ENCODE data around the gene P2RY11. TPM values are rescaled to one million over a fixed set of nuclear protein-coding genes. Genes with fewer than 3 reads are reported as not detected.

Gene P2RY11
- total and polyA plus RNA-seq, 12 donors: 0.77 to 21.5 (median 6.5) TPM

GRCh38 chr19:10110076-10110971 lies 1.2 kb upstream of the P2RY11 start:
- no peak overlapping the region for H3K27ac ChIP-seq
- no peak for DNase-seq
- no peak overlapping the region for H3K4me3 ChIP-seq
- no peaks in the 10 kb centered on the region for H3K9me3 ChIP-seq (replicated peaks in 1 of 3)
- H3K36me3 ChIP-seq (replicated peaks in 1 of 2): peaks cover 0 to 57% of the 10 kb centered on the region in 2 donors
- H3K4me1 ChIP-seq (replicated peaks in 1 of 2): peaks cover 8 to 15% of the 10 kb centered on the region in 2 donors
- WGBS, 4 donors: 86 to 88% (median 87%) methylated on average over 28 to 44 of the region's 44 CpGs
- no peak for TF ChIP-seq POLR2A (IDR thresholded peaks at IDR 0.05)
- TF ChIP-seq, protein P1, sequence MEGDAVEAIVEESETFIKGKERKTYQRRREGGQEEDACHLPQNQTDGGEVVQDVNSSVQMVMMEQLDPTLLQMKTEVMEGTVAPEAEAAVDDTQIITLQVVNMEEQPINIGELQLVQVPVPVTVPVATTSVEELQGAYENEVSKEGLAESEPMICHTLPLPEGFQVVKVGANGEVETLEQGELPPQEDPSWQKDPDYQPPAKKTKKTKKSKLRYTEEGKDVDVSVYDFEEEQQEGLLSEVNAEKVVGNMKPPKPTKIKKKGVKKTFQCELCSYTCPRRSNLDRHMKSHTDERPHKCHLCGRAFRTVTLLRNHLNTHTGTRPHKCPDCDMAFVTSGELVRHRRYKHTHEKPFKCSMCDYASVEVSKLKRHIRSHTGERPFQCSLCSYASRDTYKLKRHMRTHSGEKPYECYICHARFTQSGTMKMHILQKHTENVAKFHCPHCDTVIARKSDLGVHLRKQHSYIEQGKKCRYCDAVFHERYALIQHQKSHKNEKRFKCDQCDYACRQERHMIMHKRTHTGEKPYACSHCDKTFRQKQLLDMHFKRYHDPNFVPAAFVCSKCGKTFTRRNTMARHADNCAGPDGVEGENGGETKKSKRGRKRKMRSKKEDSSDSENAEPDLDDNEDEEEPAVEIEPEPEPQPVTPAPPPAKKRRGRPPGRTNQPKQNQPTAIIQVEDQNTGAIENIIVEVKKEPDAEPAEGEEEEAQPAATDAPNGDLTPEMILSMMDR (IDR thresholded peaks at IDR 0.05): no peak
- intact Hi-C loops (cut with DNase I): loop anchor here (10.0 kb wide), 2 partner anchors 134 to 176 kb away; partner anchors contain the start of gene OLFM2 (in 1 of the 2)
- H3K27me3 ChIP-seq: no peaks in the 10 kb centered on the region

DNA sequence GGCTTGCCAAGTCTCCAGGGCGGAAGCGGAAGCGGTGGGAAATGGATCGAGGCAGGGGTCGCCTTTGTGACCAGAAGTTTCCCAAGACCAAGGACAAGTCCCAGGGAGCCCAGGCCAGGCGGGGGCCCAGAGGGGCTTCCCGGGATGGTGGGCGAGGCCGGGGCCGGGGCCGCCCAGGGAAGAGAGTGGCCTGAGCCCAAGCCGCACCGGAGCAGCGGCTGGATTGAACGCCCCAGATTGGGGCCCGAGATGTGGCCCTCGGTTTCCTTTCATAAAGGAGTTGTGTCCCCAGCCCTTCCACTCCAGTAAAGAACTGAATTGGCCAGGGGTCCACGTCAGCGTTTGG lies 548 bp upstream of the P2RY11 start:
- TF ChIP-seq, protein P1 (IDR thresholded peaks at IDR 0.05): no peak
- TF ChIP-seq POLR2A (IDR thresholded peaks at IDR 0.05): no peak
- WGBS, 4 donors: 86 to 96% (median 90%) methylated on average over 5 to 19 of the region's 19 CpGs
- peaks cover 8 to 10% of the 10 kb centered on the region in 2 donors for H3K4me1 ChIP-seq (replicated peaks in 1 of 2)
- H3K4me3 ChIP-seq: no peak overlapping the region
- intact Hi-C loops (cut with DNase I): loop anchor here (10.0 kb wide), 2 partner anchors 134 to 176 kb away; partner anchors contain the start of gene OLFM2 (in 1 of the 2)
- H3K27me3 ChIP-seq: no peaks in the 10 kb centered on the region
- peaks cover 0 to 64% of the 10 kb centered on the region in 2 donors for H3K36me3 ChIP-seq (replicated peaks in 1 of 2)
- DNase-seq: no peak
- H3K27ac ChIP-seq: peak overlapping the region in 1 of 5 donors; percentile 42
- H3K9me3 ChIP-seq (replicated peaks in 1 of 3): no peaks in the 10 kb centered on the region

DNA sequence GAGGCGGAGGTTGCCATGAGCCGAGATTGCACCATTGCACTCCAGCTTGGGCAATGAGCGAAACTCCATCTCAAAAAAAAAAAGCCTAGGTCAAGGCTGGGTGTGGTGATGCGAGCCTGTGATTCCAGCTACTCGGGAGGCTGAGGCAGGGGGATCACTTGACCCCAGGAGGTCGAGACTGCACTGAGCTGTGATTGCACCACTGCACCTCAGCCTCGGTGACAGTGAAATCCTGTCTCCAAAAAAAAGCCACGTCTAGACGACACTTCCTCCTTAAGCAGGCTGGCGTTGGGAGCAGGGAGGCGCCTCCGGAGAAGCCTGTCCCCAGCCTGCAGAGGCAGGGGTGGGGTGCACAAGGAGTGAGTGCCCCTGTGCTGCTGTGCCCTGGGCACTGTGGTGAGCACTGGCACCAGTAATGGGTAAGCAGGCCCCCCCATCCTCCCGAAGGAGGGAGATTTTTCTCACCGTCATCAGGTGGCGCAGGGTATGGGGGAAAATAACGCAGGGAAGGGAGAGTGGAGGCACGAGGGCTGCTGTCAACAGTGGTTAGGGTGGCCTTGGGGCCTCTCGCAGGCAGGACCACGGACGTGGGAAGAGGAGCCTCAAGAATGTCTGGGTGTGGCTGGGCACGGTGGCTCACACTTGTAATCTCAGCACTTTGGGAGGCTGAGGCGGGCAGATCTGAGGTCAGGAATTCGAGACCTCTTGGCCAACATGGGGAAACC lies 706 bp downstream of the P2RY11 start:
- Histone ChIP-seq H3K9me3 (replicated peaks in 1 of 3) (no peaks in the 10 kb centered on the region), H3K4me3 (no peak overlapping the region), H3K36me3 (replicated peaks in 1 of 2) (peaks cover 0 to 75% of the 10 kb centered on the region in 2 donors), H3K4me1 (replicated peaks in 1 of 2) (peaks cover 2 to 3% of the 10 kb centered on the region in 2 donors), H3K27ac (peak overlapping the region in 2 of 5 donors; percentile 21 to 42), H3K27me3 (no peaks in the 10 kb centered on the region)
- intact Hi-C loops (cut with DNase I): loop anchor here (10.0 kb wide), 2 partner anchors 133 to 177 kb away; partner anchors contain the start of gene OLFM2 (in 1 of the 2)
- 40 to 48% (median 46%) methylated on average over 14 to 23 of the region's 23 CpGs for WGBS, 4 donors
- peak in 3 of 7 donors; percentile 34 to 39 (median 37) for DNase-seq
- TF ChIP-seq, protein P1 (IDR thresholded peaks at IDR 0.05): no peak
- TF ChIP-seq POLR2A (IDR thresholded peaks at IDR 0.05): no peak
